Body of pancreas (tissue), 4 donors: ENCODE data around the gene IL16.

Source experiments
- POLR2A ChIP-seq, 3 donors: fragments of 450-650 bp; IDR thresholded peaks; one replicate each; pipeline ENCODE4 v1.6.1; 2016; ENCODE audit warnings: antibody characterized with exemption in 3 of 3, mild to moderate bottlenecking in 2 of 3
- TF ChIP-seq, protein P1 (sequence below), 7 experiments: fragments of 450-650 bp in 4 of 7; fragments of 200-600 bp in 3 of 7; sonication (generic) in 3 of 7; IDR thresholded peaks; one replicate each; pipeline ENCODE4 v1.5.1; 2016 to 2019; ENCODE audit warnings: antibody characterized with exemption in 7 of 7

DNA sequence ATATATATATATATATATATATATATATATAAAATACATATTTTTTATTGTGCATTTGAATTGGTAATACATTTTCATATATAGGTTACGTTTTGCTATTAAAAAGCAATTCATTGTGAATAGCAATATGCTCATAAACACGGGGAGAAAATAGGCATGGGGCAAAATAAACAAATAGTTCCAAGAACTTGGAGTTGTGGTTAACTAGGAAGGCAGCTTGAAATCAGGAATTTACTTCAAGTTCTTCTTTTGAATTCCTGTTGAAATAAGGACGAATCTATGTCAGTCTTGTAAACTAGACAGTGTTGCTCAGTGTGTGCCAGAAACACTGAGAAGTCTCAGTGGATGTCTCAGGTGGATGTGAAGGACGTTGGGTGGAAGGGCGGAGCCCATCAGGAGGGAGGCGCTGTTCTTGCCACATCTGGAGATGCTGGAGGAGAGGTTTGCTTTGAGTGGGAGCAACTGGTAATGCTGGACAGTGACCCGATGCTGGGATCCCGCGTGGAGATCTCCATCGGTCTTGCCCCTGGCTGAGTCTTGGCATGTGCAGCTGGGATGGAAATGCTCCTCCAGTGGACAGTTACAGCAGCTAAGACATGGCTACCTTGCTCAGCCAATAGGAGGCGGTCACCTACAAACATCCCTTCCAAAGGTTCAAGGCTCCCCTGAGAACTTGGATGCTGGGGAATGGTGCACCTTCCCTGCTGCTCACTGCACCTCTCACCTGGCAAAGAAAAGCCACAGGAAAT is 2.5 kb downstream of the IL16 start:
- TF ChIP-seq, protein P1, sequence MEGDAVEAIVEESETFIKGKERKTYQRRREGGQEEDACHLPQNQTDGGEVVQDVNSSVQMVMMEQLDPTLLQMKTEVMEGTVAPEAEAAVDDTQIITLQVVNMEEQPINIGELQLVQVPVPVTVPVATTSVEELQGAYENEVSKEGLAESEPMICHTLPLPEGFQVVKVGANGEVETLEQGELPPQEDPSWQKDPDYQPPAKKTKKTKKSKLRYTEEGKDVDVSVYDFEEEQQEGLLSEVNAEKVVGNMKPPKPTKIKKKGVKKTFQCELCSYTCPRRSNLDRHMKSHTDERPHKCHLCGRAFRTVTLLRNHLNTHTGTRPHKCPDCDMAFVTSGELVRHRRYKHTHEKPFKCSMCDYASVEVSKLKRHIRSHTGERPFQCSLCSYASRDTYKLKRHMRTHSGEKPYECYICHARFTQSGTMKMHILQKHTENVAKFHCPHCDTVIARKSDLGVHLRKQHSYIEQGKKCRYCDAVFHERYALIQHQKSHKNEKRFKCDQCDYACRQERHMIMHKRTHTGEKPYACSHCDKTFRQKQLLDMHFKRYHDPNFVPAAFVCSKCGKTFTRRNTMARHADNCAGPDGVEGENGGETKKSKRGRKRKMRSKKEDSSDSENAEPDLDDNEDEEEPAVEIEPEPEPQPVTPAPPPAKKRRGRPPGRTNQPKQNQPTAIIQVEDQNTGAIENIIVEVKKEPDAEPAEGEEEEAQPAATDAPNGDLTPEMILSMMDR (IDR thresholded peaks at IDR 0.05), result no peak
- TF ChIP-seq POLR2A (IDR thresholded peaks at IDR 0.05), result no peak
